Epithelial cell of proximal tubule (primary cell): ENCODE measurements around the gene LZTFL1. TPM values are rescaled to one million over a fixed set of nuclear protein-coding genes. Genes with fewer than 3 reads are reported as not detected.
"Not testable (repeated sequence)": the region's sequence is repeated elsewhere in the genome, so short reads cannot be mapped to it uniquely, and the experiment has no call there.

Experiments used
- DNase-seq: peaks from one replicate; pipeline ENCODE4 v3.0.0-alpha.2; 2011; ENCODE audit warnings: low read depth
- H3K4me3 ChIP-seq: 2 replicates; pipeline ENCODE4 v1.5.1; 2011; ENCODE audit warnings: low read depth, mild to moderate bottlenecking, low read length
- total RNA-seq: library from RNA; depleted of rRNA; stranded (reverse); fragments of >200 nt; gene quantifications from 2 replicates; pipeline ENCODE4 v1.2.3, GENCODE V29; 2015
- TF ChIP-seq, protein P1 (sequence below): conservative IDR thresholded peaks from 2 replicates; pipeline ENCODE4 v1.5.1; 2012; ENCODE audit warnings: low read depth, mild to moderate bottlenecking, low read length

LZTFL1 gene
- total RNA-seq, 1 donor from 2014 or later: 8.6 TPM

DNA sequence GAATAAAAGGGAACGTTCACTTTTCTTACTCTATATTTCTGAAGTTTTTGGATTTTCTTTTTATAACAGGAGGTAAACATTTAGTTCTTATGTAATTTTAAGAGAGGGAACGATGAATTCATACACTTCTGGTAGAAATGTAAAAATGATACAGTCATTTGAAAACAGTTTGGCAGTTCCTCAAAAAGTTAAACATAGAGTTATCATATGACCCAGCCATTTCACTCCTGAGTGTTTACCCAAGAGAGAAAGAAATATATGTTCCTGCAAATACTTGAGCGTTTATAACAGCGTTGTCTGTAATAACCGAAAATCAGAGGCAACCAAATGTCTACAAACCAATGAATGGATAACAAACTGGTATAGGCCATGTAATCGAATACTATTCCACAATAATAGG, 23.6 kb upstream of the LZTFL1 start:
- no peak for DNase-seq
- H3K4me3 ChIP-seq: no peak overlapping the region
- TF ChIP-seq, protein P1, sequence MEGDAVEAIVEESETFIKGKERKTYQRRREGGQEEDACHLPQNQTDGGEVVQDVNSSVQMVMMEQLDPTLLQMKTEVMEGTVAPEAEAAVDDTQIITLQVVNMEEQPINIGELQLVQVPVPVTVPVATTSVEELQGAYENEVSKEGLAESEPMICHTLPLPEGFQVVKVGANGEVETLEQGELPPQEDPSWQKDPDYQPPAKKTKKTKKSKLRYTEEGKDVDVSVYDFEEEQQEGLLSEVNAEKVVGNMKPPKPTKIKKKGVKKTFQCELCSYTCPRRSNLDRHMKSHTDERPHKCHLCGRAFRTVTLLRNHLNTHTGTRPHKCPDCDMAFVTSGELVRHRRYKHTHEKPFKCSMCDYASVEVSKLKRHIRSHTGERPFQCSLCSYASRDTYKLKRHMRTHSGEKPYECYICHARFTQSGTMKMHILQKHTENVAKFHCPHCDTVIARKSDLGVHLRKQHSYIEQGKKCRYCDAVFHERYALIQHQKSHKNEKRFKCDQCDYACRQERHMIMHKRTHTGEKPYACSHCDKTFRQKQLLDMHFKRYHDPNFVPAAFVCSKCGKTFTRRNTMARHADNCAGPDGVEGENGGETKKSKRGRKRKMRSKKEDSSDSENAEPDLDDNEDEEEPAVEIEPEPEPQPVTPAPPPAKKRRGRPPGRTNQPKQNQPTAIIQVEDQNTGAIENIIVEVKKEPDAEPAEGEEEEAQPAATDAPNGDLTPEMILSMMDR: no peak

DNA sequence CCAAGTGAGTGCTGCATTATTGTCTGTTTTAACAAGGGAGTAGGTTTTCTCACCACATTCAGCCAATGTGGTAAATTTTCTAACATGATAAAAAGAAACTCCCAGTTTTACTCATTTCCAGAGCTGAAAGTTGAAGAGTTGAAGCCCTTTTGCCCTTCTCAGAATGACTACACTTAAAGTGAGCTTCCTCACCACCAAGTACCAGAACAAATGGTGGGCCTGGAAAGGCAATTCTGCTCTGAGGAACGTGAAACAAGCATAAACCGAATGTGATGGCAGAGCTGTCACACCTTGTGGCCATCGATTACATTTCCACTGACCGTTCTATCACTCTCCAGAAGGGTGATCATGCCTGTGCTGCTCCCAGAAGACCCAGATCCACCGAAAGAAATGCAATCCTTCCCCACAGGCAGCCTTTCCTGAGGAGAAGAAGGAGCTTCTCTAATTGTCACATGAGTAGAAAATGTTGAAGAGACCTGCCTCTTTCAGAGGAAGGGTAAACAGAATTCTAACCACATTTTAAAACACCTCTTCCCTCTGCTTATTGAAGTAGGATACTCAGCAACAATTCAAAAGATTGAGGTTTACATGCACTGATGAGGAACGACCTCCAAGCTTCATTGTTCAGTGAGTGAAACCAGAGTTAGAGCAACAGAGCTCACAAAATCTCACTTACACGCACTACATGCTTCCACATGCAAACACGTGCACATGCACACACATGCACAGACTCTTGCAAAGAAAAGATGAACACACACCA, 23.0 kb upstream of the LZTFL1 start:
- no peak overlapping the region for H3K4me3 ChIP-seq
- DNase-seq: no peak
- TF ChIP-seq, protein P1: no peak

DNA sequence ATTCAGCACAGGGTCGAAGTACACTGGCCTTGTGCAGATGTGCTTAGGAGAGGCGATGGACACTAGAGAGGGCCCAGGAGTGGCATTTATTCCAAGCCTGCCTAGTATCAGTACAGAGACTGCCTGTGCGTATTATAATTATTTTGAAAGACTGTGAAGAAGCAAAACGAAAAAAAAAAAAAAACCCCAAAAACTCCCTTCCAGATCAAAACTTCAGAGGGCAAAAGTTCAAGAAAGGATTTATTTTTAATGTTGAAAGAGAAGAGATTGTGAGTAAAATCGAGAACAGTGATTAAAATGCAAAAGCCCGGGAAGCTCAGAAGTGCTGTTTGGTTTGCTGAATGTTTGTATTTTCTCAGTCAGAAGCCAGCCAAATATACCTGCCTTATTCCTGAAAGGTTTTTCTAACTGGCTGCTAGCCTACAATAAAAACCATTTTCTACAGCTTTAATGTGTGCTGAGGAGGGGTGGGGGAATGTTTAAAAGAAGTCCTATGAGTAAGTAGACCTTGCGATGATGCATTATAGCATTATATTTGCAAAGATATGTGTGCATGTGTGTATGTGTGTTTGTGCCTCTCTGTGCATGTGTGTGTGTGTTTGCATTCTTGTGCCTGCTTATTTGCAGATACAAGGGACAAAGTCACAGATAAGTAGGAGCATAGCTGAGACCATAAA, 19.3 kb upstream of the LZTFL1 start:
- no peak overlapping the region for H3K4me3 ChIP-seq
- TF ChIP-seq, protein P1: no peak
- DNase-seq: no peak

DNA sequence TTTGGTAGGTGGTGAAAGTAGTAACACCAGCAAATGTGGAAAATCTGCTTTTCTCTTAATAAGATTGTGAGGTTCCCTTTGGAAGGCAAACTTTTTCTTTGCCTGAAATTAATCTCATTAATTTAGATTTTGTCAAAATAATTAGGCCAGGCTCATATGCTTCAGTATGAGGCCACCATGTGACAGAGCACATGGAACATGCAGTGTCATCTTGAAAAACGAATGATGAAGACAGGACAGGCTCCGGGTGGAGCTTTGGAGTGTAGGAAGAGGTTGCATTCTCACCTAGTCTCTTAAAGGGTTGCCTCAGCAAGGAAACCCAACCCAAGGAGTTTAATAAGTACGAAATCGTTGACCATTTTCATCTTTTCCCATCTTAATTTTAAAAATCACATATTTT, 18.6 kb upstream of the LZTFL1 start:
- TF ChIP-seq, protein P1: no peak
- DNase-seq: no peak
- H3K4me3 ChIP-seq: no peak overlapping the region

DNA sequence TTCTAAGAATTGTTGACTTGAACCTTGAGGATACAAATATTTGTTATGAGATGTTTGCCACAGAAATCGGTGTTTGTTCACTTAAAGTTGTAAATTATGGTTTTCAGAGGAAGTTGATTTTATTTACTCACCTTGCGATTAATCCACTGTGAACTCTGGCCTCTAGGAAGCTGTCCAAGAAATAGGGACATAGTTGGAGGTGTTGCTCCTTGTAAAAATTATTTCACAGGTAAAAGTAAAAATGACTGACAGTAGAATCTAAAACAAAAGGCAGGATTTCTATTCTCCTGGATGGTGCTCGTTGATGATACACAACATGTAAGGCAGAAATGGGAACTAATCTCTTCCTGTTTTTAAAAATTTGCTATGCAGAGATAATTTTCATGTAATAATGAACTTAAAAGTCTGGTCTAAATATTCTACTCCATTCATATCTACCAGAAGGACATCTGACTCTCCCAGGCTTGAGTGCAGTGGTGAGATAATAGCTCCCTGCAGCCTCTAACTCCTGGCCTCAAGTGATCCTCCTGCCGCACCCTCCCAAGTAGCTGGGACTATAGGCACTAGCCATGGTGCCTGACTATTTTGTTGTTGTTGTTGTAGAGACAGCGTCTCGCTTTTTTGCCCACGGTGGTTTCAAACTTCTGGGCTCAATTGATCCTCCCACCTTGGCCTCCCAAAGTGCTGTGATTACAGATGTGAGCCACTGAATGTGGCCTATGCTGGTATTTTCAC, 17.1 kb upstream of the LZTFL1 start:
- no peak overlapping the region for H3K4me3 ChIP-seq
- no peak for DNase-seq
- TF ChIP-seq, protein P1: no peak

DNA sequence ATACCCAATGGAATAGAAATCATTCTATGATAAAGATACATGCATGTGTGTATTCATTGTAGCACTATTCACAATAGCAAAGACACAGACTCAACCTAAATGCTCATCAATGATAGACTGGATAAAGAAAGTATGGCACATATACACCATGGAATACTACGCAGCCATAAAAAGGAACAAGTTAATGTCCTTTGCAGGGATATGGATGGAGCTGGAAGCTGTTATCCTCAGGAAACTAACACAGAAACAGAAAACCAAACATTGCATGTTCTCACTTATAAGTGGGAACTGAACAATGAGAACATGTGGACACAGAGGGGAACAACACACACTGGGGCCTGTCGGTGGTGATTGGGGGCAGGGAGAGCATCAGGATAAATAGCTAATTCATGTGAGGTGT, 15.1 kb upstream of the LZTFL1 start:
- not testable (repeated sequence) for DNase-seq, H3K4me3 ChIP-seq

DNA sequence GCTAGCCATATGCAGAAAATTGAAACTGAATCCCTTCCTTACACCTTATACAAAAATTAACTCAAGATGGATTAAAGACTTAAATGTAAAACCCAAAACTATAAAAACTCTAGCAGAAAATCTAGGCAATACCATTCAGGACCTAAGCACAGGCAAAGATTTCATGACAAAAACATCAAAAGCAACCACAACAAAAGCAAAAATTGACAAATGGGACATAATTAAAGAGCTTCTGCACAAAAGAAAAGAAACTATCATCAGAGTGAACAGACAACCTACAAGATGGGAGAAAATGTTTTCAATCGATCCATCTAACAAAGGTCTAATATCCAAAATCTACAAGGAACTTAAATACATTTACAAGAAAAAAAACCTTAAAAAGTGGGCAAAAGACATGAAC, 14.4 kb upstream of the LZTFL1 start:
- not testable (repeated sequence) for DNase-seq

More for the DNA sequence above, 14.4 kb upstream of the LZTFL1 start:
- H3K4me3 ChIP-seq: not testable (repeated sequence)
